GM21737 (cell line): ENCODE measurements around the gene DISC1.

Experiments used
- ATAC-seq: cut with Tn5 transposase; IDR thresholded peaks from one replicate; pipeline ENCODE4 v1.9.1; 2021; ENCODE audit warnings: mild to moderate bottlenecking, moderate library complexity; ENCODE audit not compliant: unreplicated experiment

The DISC1 gene

DNA sequence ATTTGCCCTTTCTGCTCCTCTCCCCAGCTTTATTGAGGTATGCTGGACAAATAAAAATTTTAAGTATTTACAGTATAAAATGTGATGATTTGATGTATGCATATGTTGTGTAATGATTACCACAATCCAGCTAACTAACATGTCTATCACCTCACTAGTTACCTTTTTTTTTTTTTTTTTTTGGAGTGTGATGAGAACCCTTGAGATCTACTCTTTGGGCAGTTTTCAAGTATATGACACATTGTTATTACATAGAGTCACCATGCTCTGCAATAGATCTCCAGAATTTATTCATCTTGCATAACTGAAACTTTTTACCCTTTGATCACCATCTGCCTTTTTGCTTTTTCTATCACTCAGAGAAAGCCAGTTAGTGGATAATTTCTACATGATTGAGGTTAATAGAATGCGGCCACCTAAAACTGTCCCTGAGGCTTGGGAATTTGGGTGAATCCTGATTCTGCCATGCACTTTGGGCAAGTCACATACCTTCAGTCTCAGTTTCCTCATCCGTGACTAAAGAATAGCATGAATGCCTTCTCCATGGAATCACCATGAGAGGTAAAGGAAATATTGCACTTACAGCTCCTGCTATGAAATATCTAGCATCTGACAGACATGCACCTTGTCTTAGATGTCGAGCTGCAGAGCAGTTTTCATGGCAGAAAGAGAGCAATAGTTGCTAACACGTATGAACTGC, 295.2 kb downstream of the DISC1 start:
- no peak for ATAC-seq

DNA sequence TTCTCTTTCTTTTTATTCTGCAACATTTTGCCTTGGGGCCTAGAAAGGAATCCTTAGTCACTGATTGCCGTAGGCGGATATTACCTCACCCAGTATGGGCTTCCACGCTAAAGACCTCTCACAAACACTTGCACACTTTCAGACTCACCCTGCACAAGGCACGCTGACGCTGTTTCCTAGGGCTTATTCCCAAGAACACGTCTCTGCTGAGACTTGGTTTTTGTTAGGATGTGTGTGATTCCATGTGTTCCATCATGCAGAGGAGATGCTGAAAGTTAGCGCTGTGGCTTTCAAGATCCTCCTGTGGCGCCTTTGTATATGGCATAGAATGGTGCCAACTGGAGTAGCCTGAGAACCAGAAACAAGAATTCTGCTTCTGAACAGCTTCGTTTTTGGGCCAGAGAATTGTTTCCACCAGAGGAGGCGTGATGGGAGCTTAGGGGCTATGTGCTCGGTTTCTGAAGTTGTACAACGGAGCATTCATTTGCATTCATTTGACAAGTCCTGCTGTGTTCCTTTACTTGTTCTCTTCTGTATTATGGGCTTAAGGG, 297.0 kb downstream of the DISC1 start:
- no peak for ATAC-seq

DNA sequence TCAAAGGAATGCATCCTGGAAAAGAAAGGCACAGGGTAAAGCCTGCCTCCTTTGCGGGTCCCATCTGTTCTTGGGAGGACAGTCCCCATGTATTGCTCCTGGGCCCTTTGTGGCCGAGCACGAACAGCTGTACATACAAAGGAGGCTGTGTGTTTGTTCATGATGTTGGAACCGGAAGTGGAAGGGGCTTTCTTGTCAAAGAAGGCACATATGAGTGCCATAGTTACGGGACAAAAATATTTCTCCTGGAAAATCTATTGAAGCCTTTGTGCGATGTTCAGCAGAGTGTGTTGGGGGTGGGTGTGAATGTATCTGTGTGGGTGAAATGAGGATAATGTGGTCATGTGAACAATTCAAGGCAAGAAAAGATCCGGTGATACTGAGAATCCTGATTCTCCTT, 297.6 kb downstream of the DISC1 start:
- no peak for ATAC-seq

DNA sequence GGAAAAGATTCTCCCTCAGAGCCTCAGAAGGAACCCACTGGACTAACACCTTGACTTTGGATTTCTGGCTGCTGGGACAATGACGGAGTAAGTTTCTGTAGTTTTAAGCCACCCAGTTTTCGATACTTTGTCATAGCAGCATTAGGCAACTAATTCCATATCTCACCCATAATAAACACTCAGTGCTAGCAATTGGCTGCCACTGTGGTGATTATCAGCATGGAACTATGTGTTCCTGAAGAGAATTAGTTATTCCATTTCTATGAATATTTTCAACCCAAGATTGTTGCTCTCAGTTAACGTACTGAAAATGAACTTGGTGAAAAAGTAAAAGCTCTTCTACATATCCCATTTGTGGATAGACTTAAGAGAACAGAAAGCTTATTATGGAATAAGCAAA, 299.3 kb downstream of the DISC1 start:
- ATAC-seq, result no peak

DNA sequence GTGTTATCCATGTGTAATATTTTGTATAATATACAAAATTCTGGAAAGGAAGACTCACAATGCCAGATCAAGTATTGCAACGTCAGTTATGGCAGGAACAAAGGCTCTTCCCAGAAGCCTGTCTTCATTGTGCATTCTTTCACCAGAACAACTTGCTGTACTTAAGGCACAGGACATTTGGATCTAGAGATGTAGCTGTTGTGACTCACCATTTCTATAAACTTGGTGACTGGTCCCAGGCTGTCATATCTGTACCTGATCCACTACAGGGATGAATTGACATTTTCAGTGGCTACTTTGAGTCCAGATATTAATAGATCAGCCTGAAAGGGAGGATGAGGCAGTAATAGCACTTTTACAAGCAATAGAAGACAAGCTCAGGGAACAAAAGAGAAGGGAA, 299.8 kb downstream of the DISC1 start:
- no peak for ATAC-seq

DNA sequence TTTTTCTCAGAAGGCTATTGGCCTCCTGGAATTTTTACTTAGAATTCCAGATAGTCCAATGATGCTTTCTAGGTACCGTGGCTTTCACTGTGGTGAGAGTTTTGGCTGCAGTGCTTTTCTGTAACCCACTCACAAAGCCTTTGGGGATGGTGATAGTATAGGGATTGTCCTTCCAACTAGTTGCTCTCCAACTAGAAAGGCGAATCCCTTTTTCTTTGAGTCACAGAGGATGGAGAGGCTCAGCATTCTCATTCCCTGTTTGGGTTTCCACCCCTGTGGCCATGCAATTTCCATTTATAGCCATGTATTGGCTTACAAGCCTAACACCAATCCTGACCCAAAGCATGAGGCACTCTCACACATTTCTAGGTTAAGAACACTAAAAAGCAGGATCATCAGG, 300.3 kb downstream of the DISC1 start:
- ATAC-seq, result no peak

DNA sequence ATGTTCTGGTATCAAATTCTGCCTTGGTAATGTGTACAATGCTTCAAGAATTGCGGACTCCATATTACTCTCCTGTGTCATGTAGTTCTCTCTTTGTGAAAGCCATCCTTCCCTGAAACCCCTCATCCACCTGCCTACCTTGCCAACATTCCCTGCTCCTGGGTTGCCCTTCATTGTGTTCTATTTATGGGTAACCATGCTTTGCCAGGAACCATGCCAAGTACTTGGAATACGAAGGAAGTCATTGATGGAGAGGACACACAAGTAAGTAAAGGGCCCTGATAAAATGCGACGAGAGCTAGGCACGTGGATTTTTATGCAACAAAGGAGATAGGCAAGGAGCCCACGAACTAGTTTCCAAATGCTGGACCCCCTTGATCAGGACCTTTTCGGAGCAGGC, 300.8 kb downstream of the DISC1 start:
- ATAC-seq, result no peak

DNA sequence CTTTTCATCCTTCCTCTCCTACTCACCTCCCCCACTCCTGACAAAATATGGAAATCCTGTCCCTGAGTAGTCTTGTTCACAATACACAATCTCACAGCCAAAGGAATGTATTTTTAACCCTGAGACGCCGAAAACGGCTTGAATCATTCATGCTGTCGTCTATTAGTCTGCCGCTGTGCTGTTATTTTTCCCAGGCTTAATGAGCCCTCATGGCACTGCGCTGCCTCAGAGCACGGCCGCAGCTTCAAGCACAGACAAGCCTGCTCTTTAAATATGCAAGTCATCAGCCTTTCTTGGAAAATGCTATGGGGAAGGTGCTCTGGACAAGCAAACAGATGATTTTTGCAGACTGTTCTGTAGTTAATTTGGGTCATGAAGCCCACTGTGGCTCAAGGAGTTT, 302.7 kb downstream of the DISC1 start:
- ATAC-seq, result no peak

DNA sequence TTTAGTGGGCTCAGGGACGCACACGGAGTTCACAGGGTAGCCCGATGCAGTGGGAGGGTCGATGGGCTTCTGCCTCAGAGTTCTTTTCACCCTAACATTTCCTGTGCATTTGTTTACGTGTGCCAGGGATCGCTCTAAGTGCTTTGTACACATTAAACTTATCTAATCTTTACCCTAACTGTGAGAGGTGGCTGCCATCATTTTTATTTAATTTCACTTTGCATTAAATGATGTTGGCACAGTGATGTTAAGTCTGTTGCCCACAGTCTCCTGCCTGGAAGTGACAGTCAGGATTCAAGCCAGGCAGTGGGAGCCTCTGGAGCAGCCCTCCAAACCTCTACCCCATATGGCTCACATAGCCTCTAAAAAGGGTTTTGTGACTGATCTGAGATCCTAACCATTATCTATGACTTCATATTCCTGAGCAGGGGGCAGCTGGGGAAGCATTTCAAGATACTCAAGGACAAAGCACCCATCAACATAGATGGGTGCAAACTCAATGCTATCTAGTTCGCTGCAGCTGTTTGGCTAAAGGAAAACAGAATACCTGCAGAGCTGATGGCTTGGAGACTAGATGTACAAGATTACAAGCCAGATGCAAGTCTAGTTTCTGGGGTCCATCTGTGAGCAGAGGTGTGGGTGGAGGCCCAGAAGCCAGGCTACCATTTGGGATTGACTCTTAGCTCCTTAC, 303.8 kb downstream of the DISC1 start:
- no peak for ATAC-seq

DNA sequence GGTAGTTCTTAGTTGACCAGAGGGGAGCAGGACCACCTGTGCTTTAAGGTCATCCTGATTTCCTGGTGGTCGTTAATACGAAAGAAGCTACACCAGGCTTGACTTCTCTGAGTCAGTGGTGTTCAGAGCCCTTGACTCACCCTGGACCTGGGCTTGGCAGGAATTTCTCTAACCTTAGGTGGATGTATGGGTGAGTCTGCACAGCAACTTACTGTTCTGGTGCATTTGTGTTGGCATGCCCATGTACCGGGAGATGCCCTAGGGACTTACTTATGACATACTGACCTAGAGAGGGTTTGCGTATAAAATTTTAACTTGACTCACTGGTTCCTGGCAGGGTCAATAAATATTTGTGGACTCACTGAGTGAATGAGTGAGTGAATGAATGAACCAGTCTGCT, 304.6 kb downstream of the DISC1 start:
- no peak for ATAC-seq

DNA sequence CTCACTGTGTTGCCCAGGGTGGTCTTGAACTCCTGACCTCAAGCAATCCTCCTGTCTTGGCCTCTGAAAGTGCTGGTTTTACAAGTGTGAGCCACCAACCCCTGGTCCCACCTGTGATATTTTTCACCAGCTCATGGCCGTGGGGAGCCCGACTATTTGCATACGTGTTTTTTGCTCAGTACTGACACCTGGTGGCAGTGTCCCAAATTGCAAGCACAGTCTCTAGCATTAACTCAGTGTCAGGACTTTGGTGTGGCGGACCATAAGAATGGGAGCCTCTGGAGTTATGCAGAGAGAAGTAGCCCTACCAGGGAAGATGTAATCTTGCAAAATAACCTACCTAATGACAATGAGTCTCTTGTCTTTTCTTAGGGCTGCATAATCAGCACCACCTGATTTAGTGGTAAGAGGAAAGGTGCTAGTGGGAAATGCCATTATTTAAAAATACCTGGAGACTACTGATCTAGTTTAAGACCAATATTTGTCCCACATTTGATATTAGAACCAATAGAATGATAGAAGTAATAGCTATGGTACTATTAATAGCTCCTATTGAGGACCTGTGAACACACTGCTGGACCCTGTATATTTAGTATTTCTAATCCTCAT, 305.4 kb downstream of the DISC1 start:
- no peak for ATAC-seq

DNA sequence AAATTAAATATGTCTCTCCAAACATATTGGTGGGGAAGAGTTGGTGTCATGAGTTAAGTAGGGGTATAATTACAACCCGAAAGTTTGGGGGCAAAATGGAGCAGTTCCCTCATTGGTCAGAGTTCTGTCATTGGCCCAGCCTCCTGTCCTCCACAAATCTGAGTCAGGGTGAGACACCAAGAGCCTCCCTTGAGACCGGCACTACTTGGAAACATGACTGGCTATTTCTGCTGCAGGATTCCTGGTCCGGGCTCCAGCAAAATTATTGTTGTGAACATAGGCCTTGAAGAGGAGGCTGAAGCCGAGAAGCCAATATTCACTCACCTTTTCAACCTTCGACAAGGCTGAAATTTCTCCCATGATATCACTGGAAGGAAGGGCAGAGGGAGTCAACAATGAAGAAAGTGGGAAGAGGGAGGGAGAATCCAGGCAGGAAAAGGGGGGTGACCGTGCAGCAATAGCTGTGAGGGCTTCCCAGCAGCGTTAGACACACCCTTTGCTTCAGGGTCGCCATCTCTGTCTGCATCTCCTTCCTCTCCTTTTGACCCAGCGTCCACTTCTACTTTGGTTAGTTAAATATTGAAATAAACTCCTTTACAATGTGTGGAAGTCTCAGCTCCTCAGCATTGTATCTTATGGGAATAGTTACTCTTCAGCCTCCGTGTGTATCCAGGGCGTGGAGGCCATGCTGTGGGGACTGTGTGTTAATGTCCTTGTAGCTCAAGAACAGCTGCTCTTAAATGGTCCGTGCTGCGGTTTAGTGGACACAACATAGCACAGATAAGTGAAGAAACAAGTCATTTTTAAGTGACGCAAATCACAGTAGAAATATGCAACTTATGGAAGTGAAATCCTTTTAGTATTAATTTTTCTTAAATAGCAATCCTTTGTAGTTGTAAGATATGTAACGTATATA, 307.4 kb downstream of the DISC1 start:
- no peak for ATAC-seq

DNA sequence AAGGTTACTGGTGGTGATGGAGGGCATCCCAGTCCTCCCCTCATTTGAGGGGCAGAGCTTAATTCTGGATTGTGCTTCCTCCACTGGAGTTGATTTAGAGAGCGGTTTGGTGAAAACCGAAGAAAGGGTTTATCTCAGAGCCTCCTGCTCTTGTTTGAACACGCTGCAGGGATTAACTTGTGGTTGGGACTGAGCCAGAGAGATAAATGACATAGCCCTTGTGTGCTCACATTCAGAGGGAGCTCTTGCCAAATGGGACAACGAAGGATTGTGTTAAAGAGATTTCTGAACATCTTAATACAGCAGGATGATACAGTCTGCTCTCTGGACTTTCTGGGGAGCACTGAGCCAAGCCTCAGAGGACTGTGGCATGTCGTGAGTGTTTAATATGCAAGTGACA, 308.2 kb downstream of the DISC1 start:
- ATAC-seq, result no peak

DNA sequence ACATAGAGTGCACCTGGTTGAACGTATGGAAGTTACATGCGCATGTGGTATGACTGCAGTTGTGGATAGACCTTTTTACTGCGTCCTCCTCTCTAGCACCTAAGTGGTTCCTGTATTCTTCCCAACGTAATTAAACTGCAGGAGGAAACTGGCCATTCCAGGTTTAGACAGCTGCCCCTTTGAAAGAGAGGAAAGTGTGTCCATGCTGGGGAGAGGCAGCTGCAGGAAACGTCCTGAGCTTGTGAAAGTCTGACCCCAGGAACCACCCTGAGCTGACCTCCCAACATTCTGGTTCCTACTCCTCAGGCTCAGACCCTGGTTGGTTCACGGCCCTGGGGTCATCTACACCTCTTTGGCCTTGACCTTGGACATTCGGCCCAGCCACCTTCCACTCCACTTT, 309.3 kb downstream of the DISC1 start:
- ATAC-seq, result no peak

DNA sequence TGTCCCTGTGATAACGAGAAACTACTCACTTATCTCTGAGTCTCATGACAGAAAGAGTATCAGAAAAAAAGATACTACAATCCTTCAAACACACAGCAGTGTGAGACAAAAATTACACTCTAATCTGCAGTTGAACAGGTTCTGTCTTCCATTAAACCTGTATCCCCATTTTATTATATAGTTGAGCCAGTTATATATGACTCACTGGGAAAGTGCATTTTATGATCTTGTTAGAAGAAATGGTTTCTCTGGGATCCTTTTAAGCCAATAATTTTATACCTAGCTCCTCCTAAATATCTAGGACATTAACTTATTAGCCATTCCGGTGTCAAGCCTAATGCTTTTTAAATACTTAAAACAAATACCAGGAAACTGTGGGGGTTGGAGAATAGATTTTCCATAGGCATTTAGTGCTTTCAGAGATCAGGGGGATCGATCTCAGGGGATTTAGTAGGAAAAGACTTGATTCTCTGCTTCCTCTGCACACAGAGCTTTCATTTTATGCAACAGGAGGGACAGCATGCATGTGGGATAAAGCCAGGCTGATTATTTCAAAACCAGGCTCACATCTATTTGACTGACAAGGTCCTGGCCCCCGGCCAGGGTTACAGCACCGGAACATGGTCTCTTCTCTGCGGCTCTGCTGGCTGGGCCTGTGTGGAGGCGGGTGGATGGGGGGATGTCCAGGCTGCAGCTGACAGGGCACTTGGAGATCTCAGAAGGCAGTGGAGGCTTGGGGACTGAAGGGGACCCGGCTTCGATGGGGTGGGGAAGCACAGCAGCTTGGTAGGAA, 310.6 kb downstream of the DISC1 start:
- ATAC-seq, result no peak

DNA sequence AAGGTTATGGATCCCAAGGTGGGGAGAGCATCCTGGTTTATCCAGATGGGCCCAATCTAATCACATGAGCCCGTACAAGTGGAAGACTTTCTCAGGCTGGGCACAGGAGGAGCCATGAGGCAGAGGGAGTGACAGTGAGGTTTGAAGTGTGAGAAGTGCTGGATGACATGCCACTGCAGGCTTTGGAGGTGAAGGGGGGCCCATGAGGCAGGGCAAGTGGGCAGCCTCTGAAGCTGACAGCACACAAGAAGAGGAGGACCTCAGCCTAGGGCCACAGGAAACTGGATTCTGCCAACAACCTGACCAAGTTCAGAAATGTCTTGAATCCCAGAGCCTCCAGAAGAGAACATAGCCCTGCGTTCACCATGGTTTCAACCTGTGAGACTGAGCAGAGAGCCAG, 311.6 kb downstream of the DISC1 start:
- ATAC-seq, result no peak

DNA sequence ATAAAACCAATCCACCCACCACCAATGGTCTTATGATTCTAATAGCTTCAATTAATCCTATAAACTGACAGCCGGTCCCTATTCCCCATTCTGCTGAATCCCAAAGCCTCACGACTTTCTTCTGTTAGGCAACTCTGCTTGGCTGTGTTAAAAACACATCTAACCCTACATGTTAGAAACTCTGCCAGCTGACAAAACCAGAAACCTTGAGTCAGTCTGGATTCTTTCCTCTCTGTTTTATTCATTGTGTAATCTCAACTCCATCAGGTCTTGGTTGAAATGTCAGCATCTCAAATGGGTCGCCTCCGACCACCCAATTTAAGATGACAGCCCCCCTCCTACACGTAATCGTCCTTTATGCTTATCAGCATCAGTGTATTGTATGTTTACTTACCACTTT, 312.1 kb downstream of the DISC1 start:
- no peak for ATAC-seq

DNA sequence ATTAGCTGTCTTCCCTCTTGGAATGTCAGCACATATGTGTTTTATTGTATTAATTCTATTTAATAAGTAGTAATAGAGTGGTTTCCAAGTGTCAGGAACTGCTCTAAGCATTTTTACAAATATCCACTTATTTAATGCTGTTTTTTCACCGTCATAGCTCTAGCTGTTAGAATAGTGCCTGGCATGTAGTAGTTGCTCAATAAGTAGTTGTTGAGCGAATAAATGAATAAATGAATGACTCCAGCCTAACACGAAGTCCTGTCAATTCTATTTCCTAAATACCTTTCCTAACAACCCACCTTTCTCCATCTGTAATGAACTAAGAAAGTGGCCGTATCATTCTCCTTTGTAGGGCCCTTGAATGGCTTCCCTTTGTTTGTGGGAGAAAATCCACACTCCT, 312.5 kb downstream of the DISC1 start:
- ATAC-seq, result no peak

DNA sequence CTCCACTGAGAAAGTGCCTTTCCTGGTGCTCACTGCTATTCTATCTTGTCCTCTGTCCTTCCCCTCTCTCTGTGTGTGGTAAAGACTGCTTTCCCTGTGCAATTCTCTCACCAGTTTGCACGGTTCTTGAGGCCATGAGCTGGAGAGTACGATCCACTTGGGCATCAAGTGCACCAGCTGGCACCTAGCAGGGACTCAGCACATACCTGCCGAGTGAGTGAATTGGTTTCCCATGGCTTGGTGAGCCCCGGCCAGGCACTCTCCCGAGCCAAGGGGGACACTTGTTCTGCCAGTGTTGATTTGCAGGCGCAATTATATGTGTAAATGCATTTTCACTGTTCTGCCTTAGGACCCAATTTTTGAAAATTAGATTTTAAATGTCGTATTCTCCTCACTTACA, 313.5 kb downstream of the DISC1 start:
- ATAC-seq, result no peak

DNA sequence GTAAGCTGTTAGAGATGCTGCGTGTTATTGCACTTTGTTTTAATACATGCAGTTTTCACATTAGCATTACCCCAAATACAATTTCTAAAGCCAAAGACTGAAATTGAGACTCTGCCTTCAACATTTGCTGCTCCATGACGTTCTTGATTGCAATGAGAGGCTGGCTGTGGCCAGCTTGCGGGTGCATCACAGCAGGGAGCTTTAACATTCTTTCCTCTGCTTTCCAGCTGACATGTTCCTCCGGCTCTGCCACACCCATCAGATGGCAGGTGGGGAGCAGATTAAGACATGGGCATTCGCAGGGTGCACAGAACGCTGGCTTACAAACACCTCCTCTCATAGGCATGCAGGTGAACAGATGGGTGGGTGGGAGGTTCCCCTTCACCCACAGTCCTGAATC, 314.1 kb downstream of the DISC1 start:
- no peak for ATAC-seq
